Motor neuron (in vitro differentiated cells): ENCODE results near the gene PPP2R5A. TPM values are rescaled to one million over a fixed set of nuclear protein-coding genes. Genes with fewer than 3 reads are reported as not detected.
"Not testable (repeated sequence)": the region's sequence is repeated elsewhere in the genome, so short reads cannot be mapped to it uniquely, and the experiment has no call there.

Source experiments
- ATAC-seq, 8 experiments: fragments of 200-7000 bp; cut with Tn5 transposase; replicated peaks in 6 of 8; 2 replicates each; pipeline ENCODE4 v1.8.0; 2021; ENCODE audit warnings: mild to moderate bottlenecking in 8 of 8, moderate library complexity in 8 of 8
- H3K27ac ChIP-seq, 2 donors: fragments of 250-450 bp; sonication (Bioruptor Pico); 2 replicates each; pipeline ENCODE4 v1.9.0; 2021; ENCODE audit warnings: antibody characterized with exemption in 2 of 2, mild to moderate bottlenecking in 2 of 2, moderate library complexity in 1 of 2
- H3K4me1 ChIP-seq, 2 donors: fragments of 250-450 bp; sonication (Bioruptor Pico); replicated peaks in 1 of 2; 2 replicates each; pipeline ENCODE4 v1.6.1; 2021; ENCODE audit warnings: antibody characterized with exemption in 2 of 2, mild to moderate bottlenecking in 2 of 2, moderate library complexity in 1 of 2
- H3K4me3 ChIP-seq, 5 donors: fragments of 250-450 bp; sonication (Bioruptor Pico); 2 replicates each; pipeline ENCODE4 v1.9.0; 2021; ENCODE audit warnings: antibody characterized with exemption in 5 of 5, mild to moderate bottlenecking in 5 of 5, moderate library complexity in 4 of 5
- WGBS, 10 experiments: fragments of 450-650 bp; shearing (Covaris generic); methylation state at CpG; one replicate each; pipeline ENCODE4 v1.0.0; 2022; 5-methylcytosine and 5-hydroxymethylcytosine counted together
- in situ Hi-C, 9 experiments: fragments of 400-800 bp; cut with MboI; loops; one replicate each; pipeline ENCODE4 v1.15.0; 2021; ENCODE audit warnings: low sequenced_read_pairs in 9 of 9, low pct_unique_long_range_greater_than_20kb in 2 of 9; ENCODE audit not compliant: unreplicated experiment in 9 of 9
- total RNA-seq, 8 experiments: library from RNA; unstranded; fragments of 300-600 nt; gene quantifications; 2 replicates each; pipeline versions ENCODE4 v1.2.3 to v1.2.4, GENCODE V29; 2022

The PPP2R5A gene
- total RNA-seq, 8 experiments from 2014 or later, result 6.3 to 14.6 (median 10.1) TPM

- whole genome bisulfite sequencing, 10 experiments, result 13 to 100% (median 87%) methylated on average over 1 to 2 of the region's 2 CpGs; no CpG with 5 or more reads in 1 of the 10 experiments
- in situ Hi-C loops, result no loop called here
- peak in 3 of 8 experiments; percentile 79 to 91 (median 88) for ATAC-seq
- no peak overlapping the region for H3K27ac ChIP-seq
- H3K4me3 ChIP-seq, result no peak overlapping the region
- H3K4me1 ChIP-seq, result no peaks in the 10 kb centered on the region
Observed at GRCh38 chr1:212311836-212312497, 26.8 kb downstream of the PPP2R5A start.

- in situ Hi-C loops, result no loop called here
- H3K27ac ChIP-seq, result no peak overlapping the region
- WGBS, 10 experiments, result 4 to 100% (median 95%) methylated on average over 2 of the region's 2 CpGs
Observed at GRCh38 chr1:212313616-212314015, 28.4 kb downstream of the PPP2R5A start.

GRCh38 chr1:212315184-212315583, 30.0 kb downstream of the PPP2R5A start:
- 33 to 96% (median 78%) methylated on average over 1 to 2 of the region's 2 CpGs for WGBS, 10 experiments
- H3K27ac ChIP-seq, result no peak overlapping the region
- no peak for ATAC-seq
- no peaks in the 10 kb centered on the region for H3K4me1 ChIP-seq
- in situ Hi-C loops, result no loop called here
- no peak overlapping the region for H3K4me3 ChIP-seq

More at GRCh38 chr1:212313616-212314015, 28.4 kb downstream of the PPP2R5A start:
- ATAC-seq, result no peak
- H3K4me1 ChIP-seq, result no peaks in the 10 kb centered on the region
- H3K4me3 ChIP-seq, result no peak overlapping the region

GRCh38 chr1:212315907-212316306, 30.7 kb downstream of the PPP2R5A start:
- Histone ChIP-seq H3K4me1 (no peaks in the 10 kb centered on the region), H3K27ac (no peak overlapping the region), H3K4me3 (no peak overlapping the region)
- in situ Hi-C loops, result no loop called here
- ATAC-seq, result peak in 3 of 8 experiments; percentile 65 to 80 (median 80)

- 82 to 100% (median 99%) methylated on average over 1 to 2 of the region's 2 CpGs for WGBS, 10 experiments
Observed at GRCh38 chr1:212317916-212318315, 32.7 kb downstream of the PPP2R5A start.

GRCh38 chr1:212321031-212321430, 35.8 kb downstream of the PPP2R5A start:
- WGBS, 10 experiments, result no CpG with 5 or more reads among the region's 34 CpGs
- H3K4me3 ChIP-seq, H3K27ac ChIP-seq, in situ Hi-C loops, ATAC-seq, H3K4me1 ChIP-seq: not testable (repeated sequence)

More at GRCh38 chr1:212317916-212318315, 32.7 kb downstream of the PPP2R5A start:
- no peak overlapping the region for H3K4me3 ChIP-seq
- in situ Hi-C loops, result no loop called here
- no peak overlapping the region for H3K27ac ChIP-seq
- no peak for ATAC-seq
- no peaks in the 10 kb centered on the region for H3K4me1 ChIP-seq

GRCh38 chr1:212323066-212323465, 37.9 kb downstream of the PPP2R5A start:
- in situ Hi-C loops, result no loop called here
- no peak overlapping the region for H3K27ac ChIP-seq
- no peaks in the 10 kb centered on the region for H3K4me1 ChIP-seq
- WGBS, 10 experiments, result 47 to 100% (median 67%) methylated on average over 2 to 3 of the region's 3 CpGs; no CpG with 5 or more reads in 1 of the 10 experiments
- no peak for ATAC-seq
- no peak overlapping the region for H3K4me3 ChIP-seq

GRCh38 chr1:212326541-212326940, 41.3 kb downstream of the PPP2R5A start:
- 60 to 100% (median 98%) methylated on average over 1 to 3 of the region's 3 CpGs; no CpG with 5 or more reads in 4 of the 10 experiments for WGBS, 10 experiments
- no peak for ATAC-seq
- Histone ChIP-seq H3K4me3 (no peak overlapping the region), H3K4me1 (no peaks in the 10 kb centered on the region), H3K27ac (no peak overlapping the region)
- in situ Hi-C loops, result no loop called here

- Histone ChIP-seq H3K4me1 (no peaks in the 10 kb centered on the region), H3K27ac (no peak overlapping the region), H3K4me3 (no peak overlapping the region)
- in situ Hi-C loops, result no loop called here
- ATAC-seq, result no peak
- 25 to 100% (median 93%) methylated on average over 2 to 4 of the region's 4 CpGs; no CpG with 5 or more reads in 1 of the 10 experiments for WGBS, 10 experiments
Observed at GRCh38 chr1:212328248-212328647, 43.0 kb downstream of the PPP2R5A start.

- H3K4me1 ChIP-seq, result no peaks in the 10 kb centered on the region
- ATAC-seq, result no peak
- no peak overlapping the region for H3K27ac ChIP-seq
- 82 to 100% (median 100%) methylated on average over 1 to 2 of the region's 2 CpGs; no CpG with 5 or more reads in 1 of the 10 experiments for WGBS, 10 experiments
- in situ Hi-C loops, result no loop called here
- H3K4me3 ChIP-seq, result no peak overlapping the region
Observed at GRCh38 chr1:212329105-212329504, 43.9 kb downstream of the PPP2R5A start.

GRCh38 chr1:212341090-212341489, 55.9 kb downstream of the PPP2R5A start:
- Histone ChIP-seq H3K4me1 (no peaks in the 10 kb centered on the region), H3K27ac (no peak overlapping the region), H3K4me3 (no peak overlapping the region)
- ATAC-seq, result no peak
- in situ Hi-C loops, result no loop called here
- WGBS, 10 experiments, result 67 to 100% (median 96%) methylated on average over 1 of the region's 1 CpG

- no peak for ATAC-seq
- no peak overlapping the region for H3K4me3 ChIP-seq
- in situ Hi-C loops, result no loop called here
- 89 to 100% (median 94%) methylated on average over 1 to 4 of the region's 4 CpGs; no CpG with 5 or more reads in 3 of the 10 experiments for WGBS, 10 experiments
- H3K27ac ChIP-seq, result no peak overlapping the region
- H3K4me1 ChIP-seq, result no peaks in the 10 kb centered on the region
Observed at GRCh38 chr1:212344905-212345304, 59.7 kb downstream of the PPP2R5A start.

GRCh38 chr1:212346601-212347000, 61.4 kb downstream of the PPP2R5A start:
- ATAC-seq, result no peak
- Histone ChIP-seq H3K27ac (no peak overlapping the region), H3K4me1 (no peaks in the 10 kb centered on the region), H3K4me3 (no peak overlapping the region)
- in situ Hi-C loops, result no loop called here
- 43 to 100% (median 100%) methylated on average over 1 of the region's 1 CpG; no CpG with 5 or more reads in 1 of the 10 experiments for WGBS, 10 experiments
